Endothelial cell of umbilical vein (primary cell): Measurements from ENCODE around the gene FOSL2. TPM values are rescaled to one million over a fixed set of nuclear protein-coding genes. Genes with fewer than 3 reads are reported as not detected.

ENCODE experiments used
- BruUV-seq: library from RNA; stranded (reverse); fragments of 400-500 nt; replicated peaks from 2 replicates; lab custom pipeline; 2021; lab: Mats Ljungman, UMichigan
- CTCF ChIA-PET: fragments of 300-600, 350-600 bp; sonication (Branson Sonifier 250); formaldehyde crosslinking; loops from one replicate; lab custom pipeline; 2021; ENCODE audit warnings: antibody characterized with exemption, inconsistent platforms; lab: Charles Lee
- POLR2A ChIA-PET: fragments of 300-600, 350-600 bp; sonication (Branson Sonifier 250); formaldehyde crosslinking; loops from one replicate; lab custom pipeline; 2021; ENCODE audit warnings: antibody characterized with exemption, inconsistent platforms; lab: Charles Lee
- DNase-seq: peaks from one replicate; pipeline ENCODE4 v3.0.0-alpha.2; 2011; ENCODE audit warnings: low read depth, low spot score
- FAIRE-seq: peaks from 2 replicates; lab custom pipeline; 2011; peaks lifted over from hg19 to GRCh38; lab: Jason Lieb, UNC
- H2AFZ ChIP-seq: 2 replicates; pipeline ENCODE4 v1.6.0; 2012; ENCODE audit warnings: low read depth, low read length, control low read depth, inconsistent platforms
- H3K27ac ChIP-seq: 2 replicates; pipeline ENCODE4 v1.5.1; 2011; ENCODE audit warnings: low read depth, mild to moderate bottlenecking, control low read depth, low read length, moderate library complexity; ENCODE audit not compliant: insufficient read depth
- H3K27me3 ChIP-seq, 2 experiments: 2 replicates each; pipeline versions ENCODE4 v1.6.0 to v1.6.1; 2011; ENCODE audit warnings: low read length in 2 of 2, mixed read lengths in 1 of 2; ENCODE audit not compliant: control insufficient read depth in 2 of 2, insufficient read depth in 2 of 2
- H3K36me3 ChIP-seq, 2 experiments: 2 replicates in 1 of 2; 3 replicates in 1 of 2; pipeline ENCODE4 v1.5.1; 2011; ENCODE audit warnings: low read length in 2 of 2, mild to moderate bottlenecking in 1 of 2, moderate library complexity in 1 of 2; ENCODE audit not compliant: control insufficient read depth in 2 of 2, insufficient read depth in 2 of 2; ENCODE audit errors: extremely low read depth in 1 of 2
- H3K4me1 ChIP-seq: 3 replicates; pipeline ENCODE4 v1.5.1; 2011; ENCODE audit warnings: mild to moderate bottlenecking, low read length; ENCODE audit not compliant: control insufficient read depth, insufficient read depth; ENCODE audit errors: extremely low read depth
- H3K4me2 ChIP-seq: 2 replicates; pipeline ENCODE4 v1.6.1; 2011; ENCODE audit warnings: low read length, control low read depth, mixed read lengths; ENCODE audit not compliant: insufficient read depth
- H3K4me3 ChIP-seq, 3 experiments: fragments of 200-600 bp in 1 of 3; sonication (generic), shearing (Covaris generic) in 1 of 3; replicated peaks in 1 of 3; 2 replicates each; pipeline ENCODE4 v1.5.1; 2011 to 2016; ENCODE audit warnings: control low read depth in 3 of 3, low read length in 3 of 3, mild to moderate bottlenecking in 2 of 3, inconsistent platforms in 1 of 3, low read depth in 1 of 3, moderate library complexity in 1 of 3; ENCODE audit not compliant: insufficient read depth in 1 of 3
- H3K79me2 ChIP-seq: 2 replicates; pipeline ENCODE4 v1.6.0; 2012; ENCODE audit warnings: low read length, inconsistent platforms; ENCODE audit not compliant: control insufficient read depth, insufficient read depth
- H3K9ac ChIP-seq: replicated peaks from 2 replicates; pipeline ENCODE3; 2011; ENCODE audit warnings: low read length, control low read depth; ENCODE audit not compliant: insufficient read depth; ENCODE audit errors: extremely low read depth
- H3K9me1 ChIP-seq: replicated peaks from 3 replicates; pipeline ENCODE4 v1.6.0; 2011; ENCODE audit warnings: mild to moderate bottlenecking, low read length; ENCODE audit not compliant: control insufficient read depth, insufficient read depth; ENCODE audit errors: extremely low read depth
- H3K9me3 ChIP-seq: replicated peaks from 2 replicates; pipeline ENCODE4 v1.5.1; 2012; ENCODE audit warnings: low read length, inconsistent platforms; ENCODE audit not compliant: control insufficient read depth, insufficient read depth
- H4K20me1 ChIP-seq: replicated peaks from 2 replicates; pipeline ENCODE3; 2011; ENCODE audit warnings: mild to moderate bottlenecking, low read length; ENCODE audit not compliant: control insufficient read depth, insufficient read depth; ENCODE audit errors: extremely low read depth
- EZH2 ChIP-seq: IDR thresholded peaks from 2 replicates; pipeline ENCODE4 v1.6.1; 2012; ENCODE audit warnings: borderline replicate concordance, low read depth, mild to moderate bottlenecking, moderate library complexity, low read length, inconsistent platforms; ENCODE audit not compliant: severe bottlenecking
- FOS ChIP-seq: IDR thresholded peaks from 2 replicates; pipeline ENCODE4 v1.6.1; 2011; ENCODE audit warnings: mild to moderate bottlenecking, low read length, moderate library complexity, borderline replicate concordance; ENCODE audit not compliant: insufficient read depth
- GATA2 ChIP-seq: IDR thresholded peaks from 2 replicates; pipeline ENCODE4 v1.7.0; 2011; ENCODE audit warnings: low read depth, mild to moderate bottlenecking, moderate library complexity, mixed read lengths, low read length; ENCODE audit not compliant: insufficient read length, insufficient read depth
- JUN ChIP-seq: IDR thresholded peaks from 2 replicates; pipeline ENCODE4 v1.6.1; 2011; ENCODE audit warnings: borderline replicate concordance, low read depth; ENCODE audit not compliant: insufficient read length, insufficient read depth
- MYC ChIP-seq: IDR thresholded peaks from one replicate; pipeline ENCODE4 v1.6.1; 2011; ENCODE audit warnings: mild to moderate bottlenecking, low read depth, low read length
- POLR2A ChIP-seq: IDR thresholded peaks from 2 replicates; pipeline ENCODE4 v1.6.1; 2012; ENCODE audit warnings: low read depth, mild to moderate bottlenecking, control low read depth, low read length
- POLR2AphosphoS5 ChIP-seq: IDR thresholded peaks from 2 replicates; pipeline ENCODE4 v1.6.1; 2012; ENCODE audit warnings: low read depth, mild to moderate bottlenecking, control low read depth, low read length, moderate library complexity; ENCODE audit not compliant: insufficient read depth
- dilution Hi-C: fragments of 300-500 bp; cut with MboI; formaldehyde crosslinking; loops from one replicate; pipeline ENCODE4 v1.15.0; 2019; ENCODE audit warnings: low sequenced_read_pairs; ENCODE audit not compliant: extremely low pct_ligation_motif_present
- intact Hi-C: fragments of 100-400 bp; cut with micrococcal nuclease; formaldehyde crosslinking; loops from one replicate; pipeline ENCODE4 v1.10.0; 2022
- polyA plus RNA-seq, 4 experiments: library from polyadenylated mRNA; depleted of rRNA in 3 of 4; stranded (reverse) in 3 of 4; unstranded in 1 of 4; fragments of >200 nt; gene quantifications; 2 replicates each; pipeline versions ENCODE4 v1.2.1 to v1.2.3, GENCODE V29; 2011 to 2012; ENCODE audit warnings: missing spikeins in 1 of 4
- total RNA-seq: library from RNA; stranded (reverse); gene quantifications from 2 replicates; pipeline ENCODE4 v1.2.3, GENCODE V29; 2021
- TF ChIP-seq, protein P1 (sequence below): IDR thresholded peaks from 2 replicates; pipeline ENCODE4 v1.6.1; 2011; ENCODE audit not compliant: insufficient read depth, insufficient read length
- TF ChIP-seq, protein P2 (sequence below), 2 donors: IDR thresholded peaks; 1 replicate in 1 of 2; 2 replicates in 1 of 2; pipeline ENCODE4 v1.5.1; 2011; ENCODE audit warnings: low read length in 2 of 2, mild to moderate bottlenecking in 2 of 2, moderate library complexity in 2 of 2, control low read depth in 1 of 2, inconsistent platforms in 1 of 2, low read depth in 1 of 2; ENCODE audit not compliant: insufficient read depth in 1 of 2; ENCODE audit errors: extremely low read depth in 1 of 2

FOSL2 gene
- total and polyA plus RNA-seq, 2 donors (not counting 3 experiments of a cell fraction or from before 2014, with no cell fraction given): 43.9 to 85.3 TPM

GRCh38 chr2:28375236-28375635, 17.4 kb upstream of the FOSL2 start:
- Histone ChIP-seq H3K4me2 (no peak overlapping the region), H4K20me1 (no peaks in the 10 kb centered on the region), H3K9ac (no peak overlapping the region), H3K4me1 (no peaks in the 10 kb centered on the region), H3K36me3 (no peaks in the 10 kb centered on the region), H3K27ac (no peak overlapping the region), H3K79me2 (no peaks in the 10 kb centered on the region), H3K27me3 (no peaks in the 10 kb centered on the region), H3K4me3 (no peak overlapping the region), H3K9me1 (no peaks in the 10 kb centered on the region), H3K9me3 (no peaks in the 10 kb centered on the region), H2AFZ (no peak overlapping the region)
- dilution Hi-C loops: no loop called here
- TF ChIP-seq GATA2 (no peak), EZH2 (no peak), POLR2AphosphoS5 (no peak), JUN (no peak), POLR2A (no peak), MYC (no peak), FOS (no peak)
- TF ChIP-seq, protein P1, sequence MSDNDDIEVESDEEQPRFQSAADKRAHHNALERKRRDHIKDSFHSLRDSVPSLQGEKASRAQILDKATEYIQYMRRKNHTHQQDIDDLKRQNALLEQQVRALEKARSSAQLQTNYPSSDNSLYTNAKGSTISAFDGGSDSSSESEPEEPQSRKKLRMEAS: no peak
- TF ChIP-seq, protein P2, sequence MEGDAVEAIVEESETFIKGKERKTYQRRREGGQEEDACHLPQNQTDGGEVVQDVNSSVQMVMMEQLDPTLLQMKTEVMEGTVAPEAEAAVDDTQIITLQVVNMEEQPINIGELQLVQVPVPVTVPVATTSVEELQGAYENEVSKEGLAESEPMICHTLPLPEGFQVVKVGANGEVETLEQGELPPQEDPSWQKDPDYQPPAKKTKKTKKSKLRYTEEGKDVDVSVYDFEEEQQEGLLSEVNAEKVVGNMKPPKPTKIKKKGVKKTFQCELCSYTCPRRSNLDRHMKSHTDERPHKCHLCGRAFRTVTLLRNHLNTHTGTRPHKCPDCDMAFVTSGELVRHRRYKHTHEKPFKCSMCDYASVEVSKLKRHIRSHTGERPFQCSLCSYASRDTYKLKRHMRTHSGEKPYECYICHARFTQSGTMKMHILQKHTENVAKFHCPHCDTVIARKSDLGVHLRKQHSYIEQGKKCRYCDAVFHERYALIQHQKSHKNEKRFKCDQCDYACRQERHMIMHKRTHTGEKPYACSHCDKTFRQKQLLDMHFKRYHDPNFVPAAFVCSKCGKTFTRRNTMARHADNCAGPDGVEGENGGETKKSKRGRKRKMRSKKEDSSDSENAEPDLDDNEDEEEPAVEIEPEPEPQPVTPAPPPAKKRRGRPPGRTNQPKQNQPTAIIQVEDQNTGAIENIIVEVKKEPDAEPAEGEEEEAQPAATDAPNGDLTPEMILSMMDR (IDR thresholded peaks at IDR 0.05; ENCODE audit: extremely low read depth in 1 of 2, insufficient read depth in 1 of 2, low read depth in 1 of 2, low read length in 2 of 2): no peak
- FAIRE-seq (no peak), DNase-seq (no peak)
- POLR2A ChIA-PET: no interaction called here
- intact Hi-C loops: no loop called here
- CTCF ChIA-PET: no interaction called here
- BruUV-seq: no TSS peak
